HEK293 (cell line): ENCODE data around the gene CADM1.

Experiments
- CTCF ChIA-PET: fragments of 350-600 bp; formaldehyde crosslinking; extraction: SDS; loops from one replicate; lab custom pipeline; 2021; ENCODE audit warnings: antibody characterized with exemption; lab: Yijun Ruan, JAX
- POLR2A ChIA-PET: fragments of 300-600 bp; formaldehyde crosslinking; extraction: SDS; loops from one replicate; lab custom pipeline; 2020; ENCODE audit warnings: antibody characterized with exemption, inconsistent platforms; lab: Yijun Ruan, JAX
- H3K27ac ChIP-seq: fragments of 200-500 bp; sonication (Bioruptor generic); 2 replicates; pipeline ENCODE4 v1.5.1; 2014; ENCODE audit warnings: low read depth, low read length, control low read depth, inconsistent platforms; ENCODE audit errors: extremely low read depth
- H3K36me3 ChIP-seq, 2 experiments: fragments of 200-500 bp in 1 of 2; sonication (Bioruptor generic) in 1 of 2; 1 replicate in 1 of 2; 2 replicates in 1 of 2; pipeline ENCODE4 v1.5.1; 2014 to 2017; ENCODE audit warnings: inconsistent platforms in 2 of 2, low read length in 2 of 2; ENCODE audit not compliant: control insufficient read depth in 2 of 2, insufficient read depth in 1 of 2
- H3K4me1 ChIP-seq: fragments of 200-500 bp; sonication (Bioruptor generic); 2 replicates; pipeline ENCODE4 v1.5.1; 2014; ENCODE audit warnings: mild to moderate bottlenecking, low read length, inconsistent platforms; ENCODE audit not compliant: control insufficient read depth, insufficient read depth
- H3K4me3 ChIP-seq: 2 replicates; pipeline ENCODE4 v1.5.1; 2011; ENCODE audit warnings: low read depth, mild to moderate bottlenecking, control low read depth, low read length, moderate library complexity
- H3K9me3 ChIP-seq: fragments of 200-500 bp; sonication (Bioruptor generic); 2 replicates; pipeline ENCODE4 v1.5.1; 2014; ENCODE audit warnings: low read depth, low read length, inconsistent platforms; ENCODE audit not compliant: control insufficient read depth, insufficient read depth
- BCL11B ChIP-seq: fragments of 450-650 bp; formaldehyde crosslinking; IDR thresholded peaks from 2 replicates; pipeline ENCODE4 v1.5.1; 2016; ENCODE audit warnings: low read depth, missing biosample characterization, missing genetic modification characterization
- YY1 ChIP-seq: fragments of 450-650 bp; formaldehyde crosslinking; IDR thresholded peaks from 2 replicates; pipeline ENCODE4 v1.5.1; 2018; ENCODE audit warnings: missing biosample characterization, missing genetic modification characterization
- ZBTB1 ChIP-seq: fragments of 450-650 bp; formaldehyde crosslinking; IDR thresholded peaks from 2 replicates; pipeline ENCODE4 v1.5.1; 2016; ENCODE audit warnings: missing biosample characterization, missing genetic modification characterization
- ZFP69B ChIP-seq: fragments of 450-650 bp; formaldehyde crosslinking; IDR thresholded peaks from 2 replicates; pipeline ENCODE4 v1.5.1; 2016; ENCODE audit warnings: missing biosample characterization, missing genetic modification characterization
- ZNF239 ChIP-seq: fragments of 450-650 bp; formaldehyde crosslinking; IDR thresholded peaks from 2 replicates; pipeline ENCODE4 v1.5.1; 2016; ENCODE audit warnings: missing biosample characterization, missing genetic modification characterization
- ZNF423 ChIP-seq: fragments of 450-650 bp; formaldehyde crosslinking; IDR thresholded peaks from 2 replicates; pipeline ENCODE4 v1.5.1; 2016; ENCODE audit warnings: missing biosample characterization, missing genetic modification characterization
- ZNF473 ChIP-seq: fragments of 450-650 bp; formaldehyde crosslinking; IDR thresholded peaks from 2 replicates; pipeline ENCODE4 v1.5.1; 2017; ENCODE audit warnings: missing biosample characterization, missing genetic modification characterization
- ZNF560 ChIP-seq: fragments of 450-650 bp; formaldehyde crosslinking; IDR thresholded peaks from 2 replicates; pipeline ENCODE4 v1.5.1; 2017; ENCODE audit warnings: missing biosample characterization, missing genetic modification characterization, borderline replicate concordance
- ZNF677 ChIP-seq: fragments of 450-650 bp; IDR thresholded peaks from 2 replicates; pipeline ENCODE4 v1.5.0; 2018; ENCODE audit warnings: missing biosample characterization, mild to moderate bottlenecking, missing genetic modification characterization, moderate library complexity
- ZNF792 ChIP-seq: fragments of 450-650 bp; formaldehyde crosslinking; IDR thresholded peaks from 2 replicates; pipeline ENCODE4 v1.5.1; 2016; ENCODE audit warnings: missing biosample characterization, missing genetic modification characterization
- ZNF837 ChIP-seq: fragments of 450-650 bp; formaldehyde crosslinking; IDR thresholded peaks from 2 replicates; pipeline ENCODE4 v1.5.1; 2016; ENCODE audit warnings: missing biosample characterization, missing genetic modification characterization
- TF ChIP-seq, protein P1 (sequence below): fragments of 450-650 bp; formaldehyde crosslinking; optimal IDR thresholded peaks from 2 replicates; pipeline ENCODE3; 2016; ENCODE audit warnings: missing biosample characterization, mild to moderate bottlenecking, missing genetic modification characterization
- TF ChIP-seq, protein P2 (sequence below): fragments of 450-650 bp; formaldehyde crosslinking; IDR thresholded peaks from 2 replicates; pipeline ENCODE4 v1.5.1; 2017; ENCODE audit warnings: missing biosample characterization, missing genetic modification characterization
- TF ChIP-seq, protein P3 (sequence below): fragments of 450-650 bp; formaldehyde crosslinking; IDR thresholded peaks from 2 replicates; pipeline ENCODE4 v1.5.1; 2016; ENCODE audit warnings: missing biosample characterization, missing genetic modification characterization, borderline replicate concordance
- TF ChIP-seq, protein P4 (sequence below): fragments of 450-650 bp; formaldehyde crosslinking; IDR thresholded peaks from 2 replicates; pipeline ENCODE4 v1.5.1; 2016; ENCODE audit warnings: missing biosample characterization, missing genetic modification characterization
- TF ChIP-seq, protein P5 (sequence below): fragments of 450-650 bp; formaldehyde crosslinking; IDR thresholded peaks from 2 replicates; pipeline ENCODE4 v1.5.1; 2017; ENCODE audit warnings: missing biosample characterization, missing genetic modification characterization

Gene CADM1

DNA sequence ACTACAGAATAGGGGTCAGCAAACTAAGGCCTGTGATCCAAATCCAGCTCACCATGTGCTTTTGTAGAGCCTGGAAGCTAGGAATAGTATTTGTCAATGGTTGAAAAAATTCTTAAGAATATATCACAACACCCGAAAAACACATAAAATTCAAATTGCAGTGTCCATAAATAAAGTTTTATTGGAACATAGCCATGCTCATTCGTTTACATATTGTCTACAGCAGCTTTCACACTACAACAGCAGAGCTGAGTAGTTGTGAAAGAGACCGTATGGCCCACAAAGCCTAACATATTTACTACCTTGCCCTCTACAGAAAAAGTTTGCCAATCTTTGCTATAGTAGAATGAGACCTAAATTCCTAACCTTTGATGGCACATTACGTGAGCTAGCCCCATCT lies 125.7 kb downstream of the CADM1 start:
- Histone ChIP-seq H3K27ac (no peak overlapping the region), H3K9me3 (no peaks in the 10 kb centered on the region), H3K4me1 (peaks cover 4% of the 10 kb centered on the region), H3K36me3 (no peaks in the 10 kb centered on the region), H3K4me3 (no peak overlapping the region)
- ChIA-PET POLR2A (no interaction called here), CTCF (no interaction called here)
- TF ChIP-seq ZNF560 (tag by site-specific recombination) (no peak), ZNF792 (tag by site-specific recombination) (no peak), ZNF423 (no peak), ZNF239 (tag by site-specific recombination) (no peak), YY1 (tag by site-specific recombination) (no peak), ZNF677 (tag by site-specific recombination) (no peak), BCL11B (no peak), ZNF473 (tag by site-specific recombination) (no peak), ZBTB1 (tag by site-specific recombination) (no peak)
- TF ChIP-seq, protein P1, sequence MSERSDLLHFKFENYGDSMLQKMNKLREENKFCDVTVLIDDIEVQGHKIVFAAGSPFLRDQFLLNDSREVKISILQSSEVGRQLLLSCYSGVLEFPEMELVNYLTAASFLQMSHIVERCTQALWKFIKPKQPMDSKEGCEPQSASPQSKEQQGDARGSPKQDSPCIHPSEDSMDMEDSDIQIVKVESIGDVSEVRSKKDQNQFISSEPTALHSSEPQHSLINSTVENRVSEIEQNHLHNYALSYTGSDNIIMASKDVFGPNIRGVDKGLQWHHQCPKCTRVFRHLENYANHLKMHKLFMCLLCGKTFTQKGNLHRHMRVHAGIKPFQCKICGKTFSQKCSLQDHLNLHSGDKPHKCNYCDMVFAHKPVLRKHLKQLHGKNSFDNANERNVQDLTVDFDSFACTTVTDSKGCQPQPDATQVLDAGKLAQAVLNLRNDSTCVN (tag by site-specific recombination) = no peak
- TF ChIP-seq, protein P2, sequence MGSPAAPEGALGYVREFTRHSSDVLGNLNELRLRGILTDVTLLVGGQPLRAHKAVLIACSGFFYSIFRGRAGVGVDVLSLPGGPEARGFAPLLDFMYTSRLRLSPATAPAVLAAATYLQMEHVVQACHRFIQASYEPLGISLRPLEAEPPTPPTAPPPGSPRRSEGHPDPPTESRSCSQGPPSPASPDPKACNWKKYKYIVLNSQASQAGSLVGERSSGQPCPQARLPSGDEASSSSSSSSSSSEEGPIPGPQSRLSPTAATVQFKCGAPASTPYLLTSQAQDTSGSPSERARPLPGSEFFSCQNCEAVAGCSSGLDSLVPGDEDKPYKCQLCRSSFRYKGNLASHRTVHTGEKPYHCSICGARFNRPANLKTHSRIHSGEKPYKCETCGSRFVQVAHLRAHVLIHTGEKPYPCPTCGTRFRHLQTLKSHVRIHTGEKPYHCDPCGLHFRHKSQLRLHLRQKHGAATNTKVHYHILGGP (tag by site-specific recombination) = no peak
- TF ChIP-seq, protein P3, sequence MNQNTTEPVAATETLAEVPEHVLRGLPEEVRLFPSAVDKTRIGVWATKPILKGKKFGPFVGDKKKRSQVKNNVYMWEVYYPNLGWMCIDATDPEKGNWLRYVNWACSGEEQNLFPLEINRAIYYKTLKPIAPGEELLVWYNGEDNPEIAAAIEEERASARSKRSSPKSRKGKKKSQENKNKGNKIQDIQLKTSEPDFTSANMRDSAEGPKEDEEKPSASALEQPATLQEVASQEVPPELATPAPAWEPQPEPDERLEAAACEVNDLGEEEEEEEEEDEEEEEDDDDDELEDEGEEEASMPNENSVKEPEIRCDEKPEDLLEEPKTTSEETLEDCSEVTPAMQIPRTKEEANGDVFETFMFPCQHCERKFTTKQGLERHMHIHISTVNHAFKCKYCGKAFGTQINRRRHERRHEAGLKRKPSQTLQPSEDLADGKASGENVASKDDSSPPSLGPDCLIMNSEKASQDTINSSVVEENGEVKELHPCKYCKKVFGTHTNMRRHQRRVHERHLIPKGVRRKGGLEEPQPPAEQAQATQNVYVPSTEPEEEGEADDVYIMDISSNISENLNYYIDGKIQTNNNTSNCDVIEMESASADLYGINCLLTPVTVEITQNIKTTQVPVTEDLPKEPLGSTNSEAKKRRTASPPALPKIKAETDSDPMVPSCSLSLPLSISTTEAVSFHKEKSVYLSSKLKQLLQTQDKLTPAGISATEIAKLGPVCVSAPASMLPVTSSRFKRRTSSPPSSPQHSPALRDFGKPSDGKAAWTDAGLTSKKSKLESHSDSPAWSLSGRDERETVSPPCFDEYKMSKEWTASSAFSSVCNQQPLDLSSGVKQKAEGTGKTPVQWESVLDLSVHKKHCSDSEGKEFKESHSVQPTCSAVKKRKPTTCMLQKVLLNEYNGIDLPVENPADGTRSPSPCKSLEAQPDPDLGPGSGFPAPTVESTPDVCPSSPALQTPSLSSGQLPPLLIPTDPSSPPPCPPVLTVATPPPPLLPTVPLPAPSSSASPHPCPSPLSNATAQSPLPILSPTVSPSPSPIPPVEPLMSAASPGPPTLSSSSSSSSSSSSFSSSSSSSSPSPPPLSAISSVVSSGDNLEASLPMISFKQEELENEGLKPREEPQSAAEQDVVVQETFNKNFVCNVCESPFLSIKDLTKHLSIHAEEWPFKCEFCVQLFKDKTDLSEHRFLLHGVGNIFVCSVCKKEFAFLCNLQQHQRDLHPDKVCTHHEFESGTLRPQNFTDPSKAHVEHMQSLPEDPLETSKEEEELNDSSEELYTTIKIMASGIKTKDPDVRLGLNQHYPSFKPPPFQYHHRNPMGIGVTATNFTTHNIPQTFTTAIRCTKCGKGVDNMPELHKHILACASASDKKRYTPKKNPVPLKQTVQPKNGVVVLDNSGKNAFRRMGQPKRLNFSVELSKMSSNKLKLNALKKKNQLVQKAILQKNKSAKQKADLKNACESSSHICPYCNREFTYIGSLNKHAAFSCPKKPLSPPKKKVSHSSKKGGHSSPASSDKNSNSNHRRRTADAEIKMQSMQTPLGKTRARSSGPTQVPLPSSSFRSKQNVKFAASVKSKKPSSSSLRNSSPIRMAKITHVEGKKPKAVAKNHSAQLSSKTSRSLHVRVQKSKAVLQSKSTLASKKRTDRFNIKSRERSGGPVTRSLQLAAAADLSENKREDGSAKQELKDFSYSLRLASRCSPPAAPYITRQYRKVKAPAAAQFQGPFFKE (tag by site-specific recombination) = no peak
- TF ChIP-seq, protein P4, sequence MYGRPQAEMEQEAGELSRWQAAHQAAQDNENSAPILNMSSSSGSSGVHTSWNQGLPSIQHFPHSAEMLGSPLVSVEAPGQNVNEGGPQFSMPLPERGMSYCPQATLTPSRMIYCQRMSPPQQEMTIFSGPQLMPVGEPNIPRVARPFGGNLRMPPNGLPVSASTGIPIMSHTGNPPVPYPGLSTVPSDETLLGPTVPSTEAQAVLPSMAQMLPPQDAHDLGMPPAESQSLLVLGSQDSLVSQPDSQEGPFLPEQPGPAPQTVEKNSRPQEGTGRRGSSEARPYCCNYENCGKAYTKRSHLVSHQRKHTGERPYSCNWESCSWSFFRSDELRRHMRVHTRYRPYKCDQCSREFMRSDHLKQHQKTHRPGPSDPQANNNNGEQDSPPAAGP (tag by site-specific recombination) = no peak

DNA sequence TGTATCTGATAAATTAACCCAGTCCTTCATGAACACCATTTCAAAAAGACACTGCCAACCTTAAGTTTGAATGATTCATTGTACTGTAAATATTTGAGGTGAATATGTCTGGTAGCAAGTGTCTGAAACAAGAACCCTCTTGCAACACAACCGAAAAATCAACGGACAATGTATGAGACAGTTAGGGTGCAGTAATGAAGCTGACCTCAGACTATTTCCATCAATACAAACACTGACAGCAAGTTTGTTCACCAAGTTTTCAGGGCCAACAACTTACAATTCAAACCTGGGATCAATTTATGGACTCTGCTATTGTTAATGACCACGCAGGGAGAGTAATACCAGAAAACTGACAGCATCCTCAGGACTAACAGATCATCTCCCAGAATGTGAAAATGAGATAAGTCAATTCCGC lies 126.3 kb downstream of the CADM1 start:
- no peaks in the 10 kb centered on the region for H3K9me3 ChIP-seq
- peaks cover 4% of the 10 kb centered on the region; the same call in 1 of the 2 replicates for H3K4me1 ChIP-seq
- no peak for TF ChIP-seq ZNF837 (tag by site-specific recombination)
- TF ChIP-seq, protein P5, sequence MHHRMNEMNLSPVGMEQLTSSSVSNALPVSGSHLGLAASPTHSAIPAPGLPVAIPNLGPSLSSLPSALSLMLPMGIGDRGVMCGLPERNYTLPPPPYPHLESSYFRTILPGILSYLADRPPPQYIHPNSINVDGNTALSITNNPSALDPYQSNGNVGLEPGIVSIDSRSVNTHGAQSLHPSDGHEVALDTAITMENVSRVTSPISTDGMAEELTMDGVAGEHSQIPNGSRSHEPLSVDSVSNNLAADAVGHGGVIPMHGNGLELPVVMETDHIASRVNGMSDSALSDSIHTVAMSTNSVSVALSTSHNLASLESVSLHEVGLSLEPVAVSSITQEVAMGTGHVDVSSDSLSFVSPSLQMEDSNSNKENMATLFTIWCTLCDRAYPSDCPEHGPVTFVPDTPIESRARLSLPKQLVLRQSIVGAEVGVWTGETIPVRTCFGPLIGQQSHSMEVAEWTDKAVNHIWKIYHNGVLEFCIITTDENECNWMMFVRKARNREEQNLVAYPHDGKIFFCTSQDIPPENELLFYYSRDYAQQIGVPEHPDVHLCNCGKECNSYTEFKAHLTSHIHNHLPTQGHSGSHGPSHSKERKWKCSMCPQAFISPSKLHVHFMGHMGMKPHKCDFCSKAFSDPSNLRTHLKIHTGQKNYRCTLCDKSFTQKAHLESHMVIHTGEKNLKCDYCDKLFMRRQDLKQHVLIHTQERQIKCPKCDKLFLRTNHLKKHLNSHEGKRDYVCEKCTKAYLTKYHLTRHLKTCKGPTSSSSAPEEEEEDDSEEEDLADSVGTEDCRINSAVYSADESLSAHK = no peak
- no peak for TF ChIP-seq ZFP69B (tag by site-specific recombination)
- ChIA-PET POLR2A (no interaction called here), CTCF (no interaction called here)
- H3K27ac ChIP-seq = no peak overlapping the region
- H3K36me3 ChIP-seq = no peaks in the 10 kb centered on the region
- no peak overlapping the region for H3K4me3 ChIP-seq
